GM08714 (cell line): ENCODE measurements around the gene MACF1.

ENCODE experiments used
- H3K4me3 ChIP-seq: fragments of 200-500 bp; sonication (Bioruptor generic); 2 replicates; pipeline ENCODE4 v1.5.1; 2014; ENCODE audit warnings: mild to moderate bottlenecking, low read length, inconsistent platforms
- ZNF274 ChIP-seq: IDR thresholded peaks from 2 replicates; pipeline ENCODE4 v1.6.1; 2012; ENCODE audit warnings: mild to moderate bottlenecking, low read depth, low read length

MACF1 gene

GRCh38 chr1:39412892-39413291 is 208.4 kb downstream of the MACF1 start:
- H3K4me3 ChIP-seq = no peak overlapping the region
- no peak for TF ChIP-seq ZNF274

DNA sequence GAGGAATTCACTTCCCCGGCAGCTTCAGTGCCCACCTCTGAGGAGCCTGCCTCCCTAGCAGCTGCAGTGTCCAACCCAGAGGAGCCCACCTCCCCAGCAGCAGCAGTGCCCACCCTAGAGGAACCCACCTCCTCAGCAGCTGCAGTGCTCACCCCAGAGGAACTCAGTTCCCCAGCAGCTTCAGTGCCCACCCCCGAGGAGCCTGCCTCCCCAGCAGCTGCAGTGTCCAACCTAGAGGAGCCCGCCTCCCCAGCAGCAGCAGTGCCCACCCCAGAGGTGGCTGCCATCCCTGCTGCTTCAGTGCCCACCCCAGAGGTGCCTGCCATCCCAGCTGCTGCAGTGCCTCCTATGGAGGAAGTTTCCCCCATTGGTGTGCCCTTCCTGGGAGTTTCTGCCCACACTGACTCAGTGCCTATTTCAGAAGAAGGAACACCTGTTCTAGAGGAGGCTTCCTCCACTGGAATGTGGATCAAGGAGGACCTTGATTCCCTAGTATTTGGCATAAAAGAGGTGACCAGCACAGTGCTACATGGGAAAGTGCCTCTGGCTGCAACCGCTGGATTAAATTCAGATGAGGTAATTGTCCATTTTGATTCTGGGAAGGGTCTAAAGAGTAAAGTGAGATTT is 209.5 kb downstream of the MACF1 start:
- no peak for TF ChIP-seq ZNF274
- H3K4me3 ChIP-seq = no peak overlapping the region

DNA sequence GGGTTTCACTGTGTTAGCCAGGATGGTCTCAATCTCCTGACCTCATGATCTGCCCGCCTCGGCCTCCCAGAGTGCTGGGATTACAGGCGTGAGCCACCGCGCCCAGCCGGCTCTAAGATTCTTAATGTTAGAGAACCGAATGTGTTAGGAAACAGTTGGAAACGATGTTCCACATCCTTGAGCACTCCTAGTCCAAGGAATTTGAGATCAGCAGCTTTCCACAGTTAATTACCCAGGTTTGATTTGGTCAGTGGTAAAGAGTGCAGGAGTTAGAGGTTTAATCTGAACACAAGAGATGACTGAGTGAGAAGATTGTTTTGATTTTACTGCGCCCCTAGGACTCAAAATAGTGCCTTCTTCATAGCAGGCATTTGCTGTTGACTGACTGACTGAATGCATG is 211.1 kb downstream of the MACF1 start:
- no peak overlapping the region for H3K4me3 ChIP-seq
- TF ChIP-seq ZNF274 = no peak

DNA sequence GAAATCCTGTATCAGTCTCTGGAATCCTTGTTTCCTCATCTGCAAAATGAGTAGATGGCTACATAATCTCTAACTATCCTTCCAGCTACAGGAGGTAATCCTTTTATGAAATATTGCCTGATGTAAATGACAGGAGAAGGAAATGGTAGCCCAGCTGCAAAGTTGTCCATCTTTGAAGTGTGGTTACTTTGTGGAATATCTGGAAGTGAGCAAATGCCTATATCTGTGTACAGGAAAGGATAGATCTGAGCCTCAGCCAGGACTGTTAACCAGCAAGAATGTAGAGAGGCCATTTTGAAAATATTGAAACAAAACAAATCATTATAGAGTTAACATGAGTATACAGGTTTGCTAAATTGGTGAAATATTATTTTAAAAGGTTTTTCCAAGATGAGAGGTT is 212.1 kb downstream of the MACF1 start:
- H3K4me3 ChIP-seq = no peak overlapping the region

GRCh38 chr1:39418236-39418635 is 213.7 kb downstream of the MACF1 start:
- TF ChIP-seq ZNF274 = no peak
- H3K4me3 ChIP-seq = no peak overlapping the region

More for the DNA sequence above, 212.1 kb downstream of the MACF1 start:
- no peak for TF ChIP-seq ZNF274

DNA sequence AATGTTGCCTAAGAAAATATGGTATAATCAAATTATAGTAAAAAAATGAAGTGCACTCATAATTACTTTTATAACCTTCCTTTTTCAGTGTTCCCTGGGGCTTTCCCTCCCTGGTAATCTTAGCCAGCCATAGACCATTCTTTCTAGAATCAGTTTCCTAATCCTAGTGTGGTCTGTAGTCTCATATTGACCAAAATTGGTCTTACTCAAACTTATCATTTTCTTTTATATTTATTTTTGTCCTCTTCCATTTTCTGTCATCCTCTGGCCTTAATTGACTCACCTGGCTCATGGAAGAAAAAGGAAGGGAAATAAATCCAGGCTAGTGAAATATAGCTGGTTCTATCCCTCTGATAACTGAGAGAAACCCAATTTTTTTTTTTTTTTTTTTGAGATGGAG is 216.0 kb downstream of the MACF1 start:
- no peak for TF ChIP-seq ZNF274

GRCh38 chr1:39422614-39423013 is 218.1 kb downstream of the MACF1 start:
- H3K4me3 ChIP-seq = no peak overlapping the region
- no peak for TF ChIP-seq ZNF274

More for the DNA sequence above, 216.0 kb downstream of the MACF1 start:
- no peak overlapping the region for H3K4me3 ChIP-seq

GRCh38 chr1:39425151-39425550 is 220.7 kb downstream of the MACF1 start:
- H3K4me3 ChIP-seq = no peak overlapping the region
- no peak for TF ChIP-seq ZNF274

- no peak for TF ChIP-seq ZNF274
- no peak overlapping the region for H3K4me3 ChIP-seq
These were observed 221.1 kb downstream of the MACF1 start for GRCh38 chr1:39425634-39426033.

- TF ChIP-seq ZNF274 = no peak
- no peak overlapping the region for H3K4me3 ChIP-seq
These were observed 221.9 kb downstream of the MACF1 start for GRCh38 chr1:39426346-39426745.

DNA sequence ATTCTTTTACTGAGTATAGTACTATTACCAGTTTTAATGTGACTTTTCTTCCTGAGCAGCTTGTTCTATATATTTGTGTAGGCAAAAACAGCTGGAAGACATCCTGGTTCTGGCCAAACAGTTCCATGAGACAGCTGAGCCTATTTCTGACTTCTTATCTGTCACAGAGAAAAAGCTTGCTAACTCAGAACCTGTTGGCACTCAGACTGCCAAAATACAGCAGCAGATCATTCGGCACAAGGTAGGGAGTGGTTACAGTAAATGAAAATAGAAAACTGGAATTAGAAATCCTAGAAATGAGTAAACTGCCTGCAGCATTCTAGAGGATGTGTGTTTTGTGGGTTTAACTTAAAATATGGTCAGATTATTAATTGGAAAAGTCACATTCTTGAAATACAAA is 222.9 kb downstream of the MACF1 start:
- no peak for TF ChIP-seq ZNF274
- H3K4me3 ChIP-seq = no peak overlapping the region

GRCh38 chr1:39427912-39428311 is 223.4 kb downstream of the MACF1 start:
- no peak for TF ChIP-seq ZNF274
- H3K4me3 ChIP-seq = no peak overlapping the region

DNA sequence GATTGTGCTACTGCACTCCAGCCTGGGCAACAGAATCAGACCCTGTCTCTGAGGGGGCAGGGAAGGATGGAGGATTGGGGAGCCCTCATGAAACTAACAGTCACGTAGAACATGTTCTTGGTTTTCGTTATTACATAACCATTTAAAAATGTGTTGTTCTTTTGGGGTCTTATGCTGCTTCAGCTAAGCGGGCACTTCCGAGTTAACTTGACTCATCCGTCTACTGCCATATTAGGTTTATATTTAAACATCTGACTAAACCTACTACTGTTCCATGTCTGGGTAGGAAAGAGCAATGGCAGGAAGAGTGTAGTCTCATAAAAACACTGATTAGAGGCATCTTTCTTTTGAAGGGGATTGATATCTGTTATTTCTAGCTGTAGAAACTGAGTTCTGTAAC is 227.4 kb downstream of the MACF1 start:
- no peak for TF ChIP-seq ZNF274

GRCh38 chr1:39434797-39435395 is 230.4 kb downstream of the MACF1 start:
- H3K4me3 ChIP-seq = no peak overlapping the region
- TF ChIP-seq ZNF274 = no peak

More for the DNA sequence above, 227.4 kb downstream of the MACF1 start:
- no peak overlapping the region for H3K4me3 ChIP-seq

DNA sequence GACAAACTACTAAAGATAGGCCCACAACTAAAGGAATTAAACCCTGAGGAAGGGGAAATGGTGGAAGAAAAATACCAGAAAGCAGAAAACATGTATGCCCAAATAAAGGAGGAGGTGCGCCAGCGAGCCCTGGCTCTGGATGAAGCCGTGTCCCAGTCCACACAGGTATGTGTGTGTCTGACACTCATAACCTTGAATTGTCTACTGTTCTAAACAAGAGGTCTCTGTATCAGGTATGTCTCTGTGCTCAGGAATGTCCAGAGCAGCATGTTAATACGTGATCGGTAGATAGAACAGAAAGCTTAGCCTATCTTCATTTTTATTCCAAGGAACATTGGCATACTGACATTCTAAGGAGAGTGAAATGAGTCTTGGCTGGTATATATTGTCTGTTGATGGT is 231.1 kb downstream of the MACF1 start:
- no peak overlapping the region for H3K4me3 ChIP-seq
- no peak for TF ChIP-seq ZNF274

DNA sequence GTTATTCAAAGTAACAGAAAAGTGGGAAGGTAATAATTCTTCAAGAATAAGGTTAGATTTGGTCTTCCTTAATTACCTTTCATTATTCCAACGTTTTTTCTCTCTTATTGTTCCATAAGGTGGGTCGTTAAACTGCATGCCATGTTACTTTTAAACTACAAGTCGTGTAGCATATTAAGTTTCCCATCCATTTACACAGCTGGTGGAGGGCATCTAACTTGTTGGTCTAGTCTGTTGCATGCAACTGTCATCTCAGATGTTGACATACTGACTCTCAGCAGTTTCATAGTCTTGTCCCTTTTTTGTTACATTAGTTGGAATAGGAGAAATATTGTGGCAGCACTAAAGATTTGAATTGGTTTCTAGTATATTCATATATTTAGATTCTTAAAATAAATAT is 232.3 kb downstream of the MACF1 start:
- no peak overlapping the region for H3K4me3 ChIP-seq
- no peak for TF ChIP-seq ZNF274
